ENCODE results near the gene VWA8. TPM values are rescaled to one million over a fixed set of nuclear protein-coding genes. Genes with fewer than 3 reads are reported as not detected.

Gene VWA8
- total and polyA plus RNA-seq, 2 of the 8 experiments (the other 6 are each of a cell fraction or from before 2014, with no cell fraction given), result 5.9 to 19.6 TPM

- TF ChIP-seq POLR2AphosphoS5 (IDR thresholded peaks at IDR 0.05; ENCODE audit: low read depth, low read length) (no peak), NRF1 (IDR thresholded peaks at IDR 0.05; ENCODE audit: low read depth, low read length) (no peak), SIRT6 (IDR thresholded peaks at IDR 0.05; ENCODE audit: low read length) (no peak), RFX5 (IDR thresholded peaks at IDR 0.05; ENCODE audit: borderline replicate concordance, low read depth, low read length) (no peak), SP2 (IDR thresholded peaks at IDR 0.05; ENCODE audit: low read length) (no peak), JUN (IDR thresholded peaks at IDR 0.05; ENCODE audit: low read depth, low read length) (no peak), EZH2 (IDR thresholded peaks at IDR 0.05; ENCODE audit: low read depth, low read length, severe bottlenecking) (no peak)
Observed at GRCh38 chr13:41756198-41756880, 204.6 kb downstream of the VWA8 start (continued).
